ENCODE results near the gene ATE1.
"Not testable (repeated sequence)": the region's sequence is repeated elsewhere in the genome, so short reads cannot be mapped to it uniquely, and the experiment has no call there.

Gene ATE1

GRCh38 chr10:121735263-121735662, 192.6 kb downstream of the ATE1 start:
- no peak for DNase-seq (ENCODE audit: low spot score)

GRCh38 chr10:121734589-121735045, 193.2 kb downstream of the ATE1 start:
- DNase-seq (ENCODE audit: low spot score): peak; percentile 54

- DNase-seq (ENCODE audit: low spot score): no peak
These were observed 195.0 kb downstream of the ATE1 start for GRCh38 chr10:121732656-121733445.

- no peak for DNase-seq (ENCODE audit: low spot score)
These were observed 195.7 kb downstream of the ATE1 start for GRCh38 chr10:121732172-121732571.

- DNase-seq (ENCODE audit: low spot score): no peak
These were observed 203.5 kb downstream of the ATE1 start for GRCh38 chr10:121724282-121724681.

- DNase-seq (ENCODE audit: low spot score): no peak
These were observed 205.2 kb downstream of the ATE1 start for GRCh38 chr10:121722665-121723064.

GRCh38 chr10:121721257-121721656, 206.6 kb downstream of the ATE1 start:
- peak; percentile 63 for DNase-seq (ENCODE audit: low spot score)

- DNase-seq (ENCODE audit: low spot score): no peak
These were observed 211.9 kb downstream of the ATE1 start for GRCh38 chr10:121715969-121716368.

GRCh38 chr10:121715076-121715475, 212.8 kb downstream of the ATE1 start:
- no peak for DNase-seq (ENCODE audit: low spot score)

- DNase-seq (ENCODE audit: low spot score): no peak
These were observed 214.3 kb downstream of the ATE1 start for GRCh38 chr10:121713486-121713885.

- DNase-seq (ENCODE audit: low spot score): no peak
These were observed 216.9 kb downstream of the ATE1 start for GRCh38 chr10:121710971-121711370.

- no peak for DNase-seq (ENCODE audit: low spot score)
These were observed 217.6 kb downstream of the ATE1 start for GRCh38 chr10:121710207-121710606.

GRCh38 chr10:121709675-121710073, 218.2 kb downstream of the ATE1 start:
- DNase-seq (ENCODE audit: low spot score): no peak

- DNase-seq (ENCODE audit: low spot score): no peak
These were observed 218.8 kb downstream of the ATE1 start for GRCh38 chr10:121708728-121709674.

- no peak for DNase-seq (ENCODE audit: low spot score)
These were observed 225.2 kb downstream of the ATE1 start for GRCh38 chr10:121702351-121703320.

- no peak for DNase-seq (ENCODE audit: low spot score)
These were observed 227.4 kb downstream of the ATE1 start for GRCh38 chr10:121700416-121700815.

- not testable (repeated sequence) for DNase-seq (ENCODE audit: low spot score)
These were observed 228.1 kb downstream of the ATE1 start for GRCh38 chr10:121699703-121700102.

GRCh38 chr10:121698902-121699301, 228.9 kb downstream of the ATE1 start:
- no peak for DNase-seq (ENCODE audit: low spot score)

GRCh38 chr10:121698336-121698735, 229.5 kb downstream of the ATE1 start:
- no peak for DNase-seq (ENCODE audit: low spot score)

GRCh38 chr10:121696854-121697253, 231.0 kb downstream of the ATE1 start:
- DNase-seq (ENCODE audit: low spot score): peak; percentile 45

- DNase-seq (ENCODE audit: low spot score): no peak
These were observed 231.9 kb downstream of the ATE1 start for GRCh38 chr10:121695731-121696464.
